H54 (cell line): ENCODE measurements around the gene SIAH1.
"Not testable (repeated sequence)": the region's sequence is repeated elsewhere in the genome, so short reads cannot be mapped to it uniquely, and the experiment has no call there.

ENCODE experiments used
- DNase-seq: peaks from one replicate; pipeline ENCODE4 v3.0.0; 2011; ENCODE audit warnings: low spot score, mixed read lengths; ENCODE audit not compliant: insufficient read length
- FAIRE-seq: peaks from 3 replicates; lab custom pipeline; 2011; peaks lifted over from hg19 to GRCh38; lab: Jason Lieb, UNC
- POLR2A ChIP-seq: IDR thresholded peaks from 2 replicates; pipeline ENCODE4 v1.6.1; 2011; ENCODE audit warnings: low read depth, mild to moderate bottlenecking, low read length

SIAH1 gene

GRCh38 chr16:48365601-48366164 is 19.5 kb downstream of the SIAH1 start:
- FAIRE-seq (peak; percentile 57), DNase-seq (peak; percentile 70)
- TF ChIP-seq POLR2A, result peak; percentile 66

- TF ChIP-seq POLR2A, result no peak
- no peak for FAIRE-seq
- DNase-seq, result no peak
Observed at GRCh38 chr16:48365025-48365600, 20.1 kb downstream of the SIAH1 start.

- no peak for TF ChIP-seq POLR2A
- DNase-seq, result no peak
- FAIRE-seq, result no peak
Observed at GRCh38 chr16:48361540-48362144, 23.6 kb downstream of the SIAH1 start.

- no peak for DNase-seq
- FAIRE-seq, result no peak
- TF ChIP-seq POLR2A, result no peak
Observed at GRCh38 chr16:48361012-48361411, 24.2 kb downstream of the SIAH1 start.

GRCh38 chr16:48359983-48360382 is 25.2 kb downstream of the SIAH1 start:
- no peak for FAIRE-seq
- DNase-seq, result no peak
- no peak for TF ChIP-seq POLR2A

GRCh38 chr16:48358419-48358818 is 26.8 kb downstream of the SIAH1 start:
- no peak for TF ChIP-seq POLR2A
- DNase-seq (no peak), FAIRE-seq (no peak)

GRCh38 chr16:48356633-48357376 is 28.4 kb downstream of the SIAH1 start:
- FAIRE-seq (peak; percentile 20), DNase-seq (no peak)
- TF ChIP-seq POLR2A, result no peak

GRCh38 chr16:48354877-48355855 is 30.0 kb downstream of the SIAH1 start:
- DNase-seq (no peak), FAIRE-seq (no peak)
- TF ChIP-seq POLR2A, result no peak

- FAIRE-seq, DNase-seq: not testable (repeated sequence)
Observed at GRCh38 chr16:48354385-48354784, 30.8 kb downstream of the SIAH1 start.

- FAIRE-seq (peak; percentile 92), DNase-seq (peak; percentile 70)
- no peak for TF ChIP-seq POLR2A
Observed at GRCh38 chr16:48353565-48354163, 31.5 kb downstream of the SIAH1 start.

- FAIRE-seq (no peak), DNase-seq (no peak)
- no peak for TF ChIP-seq POLR2A
Observed at GRCh38 chr16:48352648-48353390, 32.4 kb downstream of the SIAH1 start.

- FAIRE-seq (no peak), DNase-seq (no peak)
- TF ChIP-seq POLR2A, result no peak
Observed at GRCh38 chr16:48350736-48351135, 34.5 kb downstream of the SIAH1 start.
